ENCODE measurements around the gene IL12RB2. TPM values are rescaled to one million over a fixed set of nuclear protein-coding genes. Genes with fewer than 3 reads are reported as not detected.

IL12RB2 gene
- total and polyA plus RNA-seq, 2 donors from 2014 or later: 0.26 to 1.5 TPM

GRCh38 chr1:67401443-67401842 is 93.8 kb downstream of the IL12RB2 start:
- intact Hi-C loops (cut with DNase I): no loop called here

GRCh38 chr1:67404212-67404620 is 96.5 kb downstream of the IL12RB2 start:
- intact Hi-C loops (cut with DNase I): no loop called here
- Histone ChIP-seq H3K27me3 (ENCODE audit: control insufficient read depth, insufficient read depth, low read length) (no peaks in the 10 kb centered on the region), H3K9me3 (ENCODE audit: control insufficient read depth in 2 of 3, insufficient read depth in 1 of 3, low read length in 3 of 3) (no peaks in the 10 kb centered on the region), H3K4me1 (ENCODE audit: control insufficient read depth in 2 of 3, insufficient read depth in 2 of 3, low read depth in 1 of 3, low read length in 3 of 3) (no peaks in the 10 kb centered on the region), H3K4me3 (ENCODE audit: low read length in 3 of 3) (no peak overlapping the region), H3K9ac (ENCODE audit: low read length in 3 of 3) (no peak overlapping the region), H3K36me3 (ENCODE audit: control insufficient read depth in 2 of 3, insufficient read depth in 3 of 3, low read length in 3 of 3) (no peaks in the 10 kb centered on the region), H3K27ac (ENCODE audit: low read depth in 2 of 2, low read length in 2 of 2) (no peak overlapping the region)
- no peak for FAIRE-seq
- no peak for TF ChIP-seq CTCF (IDR thresholded peaks at IDR 0.05; ENCODE audit: borderline replicate concordance, extremely low read depth, insufficient read depth)
- no peak for DNase-seq

More at GRCh38 chr1:67401443-67401842, 93.8 kb downstream of the IL12RB2 start:
- H3K36me3 ChIP-seq (ENCODE audit: control insufficient read depth in 2 of 3, insufficient read depth in 3 of 3, low read length in 3 of 3): no peaks in the 10 kb centered on the region
- no peak for FAIRE-seq
- H3K9ac ChIP-seq (ENCODE audit: low read length in 3 of 3): no peak overlapping the region
- no peak overlapping the region for H3K4me3 ChIP-seq (ENCODE audit: low read length in 3 of 3)
- H3K4me1 ChIP-seq (ENCODE audit: control insufficient read depth in 2 of 3, insufficient read depth in 2 of 3, low read depth in 1 of 3, low read length in 3 of 3): no peaks in the 10 kb centered on the region
- H3K27me3 ChIP-seq (ENCODE audit: control insufficient read depth, insufficient read depth, low read length): no peaks in the 10 kb centered on the region
- H3K9me3 ChIP-seq (ENCODE audit: control insufficient read depth in 2 of 3, insufficient read depth in 1 of 3, low read length in 3 of 3): no peaks in the 10 kb centered on the region
- TF ChIP-seq CTCF (IDR thresholded peaks at IDR 0.05; ENCODE audit: borderline replicate concordance, extremely low read depth, insufficient read depth): no peak
- H3K27ac ChIP-seq (ENCODE audit: low read depth in 2 of 2, low read length in 2 of 2): no peak overlapping the region
- no peak for DNase-seq

- Histone ChIP-seq H3K27me3 (ENCODE audit: control insufficient read depth, insufficient read depth, low read length) (no peaks in the 10 kb centered on the region), H3K27ac (ENCODE audit: low read depth in 2 of 2, low read length in 2 of 2) (no peak overlapping the region), H3K9me3 (ENCODE audit: control insufficient read depth in 2 of 3, insufficient read depth in 1 of 3, low read length in 3 of 3) (no peaks in the 10 kb centered on the region), H3K4me1 (ENCODE audit: control insufficient read depth in 2 of 3, insufficient read depth in 2 of 3, low read depth in 1 of 3, low read length in 3 of 3) (no peaks in the 10 kb centered on the region), H3K9ac (ENCODE audit: low read length in 3 of 3) (no peak overlapping the region), H3K36me3 (ENCODE audit: control insufficient read depth in 2 of 3, insufficient read depth in 3 of 3, low read length in 3 of 3) (peaks cover 0 to 7% (median 4%) of the 10 kb centered on the region in 3 donors), H3K4me3 (ENCODE audit: low read length in 3 of 3) (no peak overlapping the region)
- no peak for DNase-seq
- no peak for FAIRE-seq
- intact Hi-C loops (cut with DNase I): no loop called here
- TF ChIP-seq CTCF (IDR thresholded peaks at IDR 0.05; ENCODE audit: borderline replicate concordance, extremely low read depth, insufficient read depth): no peak
These were observed 98.0 kb downstream of the IL12RB2 start for GRCh38 chr1:67405473-67406245.

Data from kidney (tissue), 14 donors.